HepG2 (cell line): ENCODE results near the gene MYOM1. TPM values are rescaled to one million over a fixed set of nuclear protein-coding genes. Genes with fewer than 3 reads are reported as not detected.
A peak's percentile ranks its signal among the peaks of the same experiment; 100 is the strongest.

ENCODE experiments used
- ATRX ChIP-seq: sonication (generic); formaldehyde crosslinking; IDR thresholded peaks from 2 replicates; pipeline ENCODE4 v1.4.0; 2020; ENCODE audit warnings: missing genetic modification reagents, borderline replicate concordance
- CREM ChIP-seq, 2 experiments: sonication (generic) in 1 of 2; formaldehyde crosslinking in 1 of 2; IDR thresholded peaks; 2 replicates each; pipeline versions ENCODE4 v1.4.0 to v1.6.1; 2016 to 2020; ENCODE audit warnings: antibody characterized with exemption in 1 of 2, mild to moderate bottlenecking in 1 of 2, missing genetic modification reagents in 1 of 2
- ERF ChIP-seq: IDR thresholded peaks from 2 replicates; pipeline ENCODE4 v1.6.1; 2018; ENCODE audit warnings: missing biosample characterization, missing genetic modification reagents
- FOXC1 ChIP-seq: sonication (generic); formaldehyde crosslinking; IDR thresholded peaks from 2 replicates; pipeline ENCODE4 v1.8.0; 2022; ENCODE audit warnings: mild to moderate bottlenecking, missing genetic modification reagents, borderline replicate concordance
- FOXK2 ChIP-seq: fragments of 450-650 bp; IDR thresholded peaks from 2 replicates; pipeline ENCODE4 v1.6.1; 2016
- JARID2 ChIP-seq: sonication (generic); formaldehyde crosslinking; IDR thresholded peaks from 2 replicates; pipeline ENCODE4 v1.8.1; 2023; ENCODE audit warnings: missing genetic modification reagents, inconsistent platforms; ENCODE audit not compliant: insufficient replicate concordance
- KDM6A ChIP-seq: IDR thresholded peaks from 2 replicates; pipeline ENCODE4 v1.6.1; 2016; ENCODE audit warnings: low read depth
- MED13 ChIP-seq: sonication (generic); formaldehyde crosslinking; IDR thresholded peaks from 2 replicates; pipeline ENCODE4 v1.5.0; 2020; ENCODE audit warnings: missing genetic modification reagents
- MEIS2 ChIP-seq: sonication (generic); formaldehyde crosslinking; IDR thresholded peaks from 2 replicates; pipeline ENCODE4 v1.9.0; 2021; ENCODE audit warnings: mild to moderate bottlenecking, missing genetic modification reagents
- PHB2 ChIP-seq: fragments of 450-650 bp; IDR thresholded peaks from 2 replicates; pipeline ENCODE4 v1.6.1; 2018; ENCODE audit not compliant: partially characterized antibody
- ZNF224 ChIP-seq: sonication (generic); formaldehyde crosslinking; IDR thresholded peaks from 2 replicates; pipeline ENCODE4 v1.5.0; 2020; ENCODE audit warnings: mild to moderate bottlenecking, missing genetic modification reagents
- ZNF782 ChIP-seq: sonication (generic); formaldehyde crosslinking; IDR thresholded peaks from 2 replicates; pipeline ENCODE4 v1.4.0; 2020; ENCODE audit warnings: missing genetic modification reagents, mild to moderate bottlenecking, borderline replicate concordance
- ZNF841 ChIP-seq: sonication (generic); formaldehyde crosslinking; IDR thresholded peaks from 2 replicates; pipeline ENCODE4 v1.8.1; 2023; ENCODE audit warnings: missing genetic modification reagents, borderline replicate concordance
- polyA plus RNA-seq, 8 experiments: library from polyadenylated mRNA; depleted of rRNA in 3 of 8; stranded (reverse) in 7 of 8; unstranded in 1 of 8; fragments of >200 nt; fragmentation: Illumina TruSeq in 4 of 8; extraction: Trizol in 4 of 8; gene quantifications; 2 replicates each; pipeline versions ENCODE4 v1.2.1 to v1.2.3, GENCODE V29; 2011 to 2016; ENCODE audit warnings: low read depth in 4 of 8, missing spikeins in 1 of 8, mixed read lengths in 1 of 8; ENCODE audit not compliant: insufficient read depth in 1 of 8
- total RNA-seq, 5 experiments: library from RNA; depleted of rRNA; stranded (reverse); fragments of >200 nt; fragmentation: Illumina TruSeq; extraction: Trizol; gene quantifications; 2 replicates each; pipeline ENCODE4 v1.2.3, GENCODE V29; 2016; ENCODE audit warnings: low read depth in 1 of 5
- TF ChIP-seq, protein P1 (sequence below): IDR thresholded peaks from 2 replicates; pipeline ENCODE4 v1.6.1; 2016; ENCODE audit warnings: mild to moderate bottlenecking
- TF ChIP-seq, protein P2 (sequence below): IDR thresholded peaks from 2 replicates; pipeline ENCODE4 v1.6.1; 2016; ENCODE audit warnings: low read depth, control low read depth
- TF ChIP-seq, protein P3 (sequence below): sonication (generic); formaldehyde crosslinking; IDR thresholded peaks from 2 replicates; pipeline ENCODE4 v1.4.0; 2020; ENCODE audit warnings: low read depth, mild to moderate bottlenecking, missing genetic modification reagents
- TF ChIP-seq, protein P4 (sequence below): sonication (generic); formaldehyde crosslinking; IDR thresholded peaks from 2 replicates; pipeline ENCODE4 v1.9.0; 2021; ENCODE audit warnings: missing genetic modification reagents, mild to moderate bottlenecking, borderline replicate concordance
- TF ChIP-seq, protein P5 (sequence below): sonication (generic); formaldehyde crosslinking; IDR thresholded peaks from 2 replicates; pipeline ENCODE4 v1.4.0; 2020; ENCODE audit warnings: mild to moderate bottlenecking, low read depth, missing genetic modification reagents
- TF ChIP-seq, protein P6 (sequence below): sonication (generic); formaldehyde crosslinking; IDR thresholded peaks from 2 replicates; pipeline ENCODE4 v1.4.0; 2020; ENCODE audit warnings: missing genetic modification reagents, borderline replicate concordance

MYOM1 gene
- total and polyA plus RNA-seq, 2 of the 13 experiments (the other 11 are each of a cell fraction or from before 2014, with no cell fraction given): 0.46 to 0.98 TPM

DNA sequence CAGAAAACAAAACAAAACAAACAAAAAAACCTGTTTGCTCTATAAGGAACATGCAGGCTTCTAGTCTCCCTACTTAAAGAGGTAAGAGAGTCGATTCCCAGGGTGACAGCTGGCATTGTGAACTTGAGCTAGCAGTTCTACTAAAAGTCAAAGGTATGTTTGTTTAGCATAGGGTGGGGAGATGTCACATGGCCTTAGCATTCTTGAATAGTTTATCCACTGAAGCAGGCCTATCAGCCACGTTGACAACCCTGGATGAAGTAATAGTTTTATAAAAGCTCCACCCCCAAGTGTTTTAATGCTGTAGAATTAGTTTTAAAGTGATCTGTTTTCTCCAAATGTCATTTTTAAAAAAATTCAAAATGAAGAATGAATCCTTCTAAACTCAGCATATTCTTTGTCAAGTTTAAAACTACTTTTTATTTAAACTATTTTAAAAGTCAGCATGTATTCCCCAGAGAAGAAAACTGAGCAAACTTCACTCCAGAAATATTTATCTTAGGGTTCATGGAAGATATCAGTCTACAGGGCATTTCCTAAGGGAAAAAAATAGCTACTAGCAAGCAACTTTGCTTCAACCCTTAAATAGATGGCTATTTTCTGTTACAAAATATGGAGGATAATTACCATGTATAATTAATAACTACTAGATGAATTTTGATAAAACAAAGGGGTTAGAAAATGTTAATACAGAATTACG is 1.7 kb downstream of the MYOM1 start (continued):
- TF ChIP-seq ATRX: no peak
- TF ChIP-seq, protein P1, sequence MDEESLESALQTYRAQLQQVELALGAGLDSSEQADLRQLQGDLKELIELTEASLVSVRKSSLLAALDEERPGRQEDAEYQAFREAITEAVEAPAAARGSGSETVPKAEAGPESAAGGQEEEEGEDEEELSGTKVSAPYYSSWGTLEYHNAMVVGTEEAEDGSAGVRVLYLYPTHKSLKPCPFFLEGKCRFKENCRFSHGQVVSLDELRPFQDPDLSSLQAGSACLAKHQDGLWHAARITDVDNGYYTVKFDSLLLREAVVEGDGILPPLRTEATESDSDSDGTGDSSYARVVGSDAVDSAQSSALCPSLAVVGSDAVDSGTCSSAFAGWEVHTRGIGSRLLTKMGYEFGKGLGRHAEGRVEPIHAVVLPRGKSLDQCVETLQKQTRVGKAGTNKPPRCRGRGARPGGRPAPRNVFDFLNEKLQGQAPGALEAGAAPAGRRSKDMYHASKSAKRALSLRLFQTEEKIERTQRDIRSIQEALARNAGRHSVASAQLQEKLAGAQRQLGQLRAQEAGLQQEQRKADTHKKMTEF (CRISPR knock-in tag): peak; percentile 44; the same call in 1 of the 2 replicates
- TF ChIP-seq ZNF841: no peak
- TF ChIP-seq MED13: no peak
- TF ChIP-seq KDM6A (CRISPR knock-in tag): peak; percentile 48; the same call in 1 of the 2 replicates
- TF ChIP-seq, protein P2, sequence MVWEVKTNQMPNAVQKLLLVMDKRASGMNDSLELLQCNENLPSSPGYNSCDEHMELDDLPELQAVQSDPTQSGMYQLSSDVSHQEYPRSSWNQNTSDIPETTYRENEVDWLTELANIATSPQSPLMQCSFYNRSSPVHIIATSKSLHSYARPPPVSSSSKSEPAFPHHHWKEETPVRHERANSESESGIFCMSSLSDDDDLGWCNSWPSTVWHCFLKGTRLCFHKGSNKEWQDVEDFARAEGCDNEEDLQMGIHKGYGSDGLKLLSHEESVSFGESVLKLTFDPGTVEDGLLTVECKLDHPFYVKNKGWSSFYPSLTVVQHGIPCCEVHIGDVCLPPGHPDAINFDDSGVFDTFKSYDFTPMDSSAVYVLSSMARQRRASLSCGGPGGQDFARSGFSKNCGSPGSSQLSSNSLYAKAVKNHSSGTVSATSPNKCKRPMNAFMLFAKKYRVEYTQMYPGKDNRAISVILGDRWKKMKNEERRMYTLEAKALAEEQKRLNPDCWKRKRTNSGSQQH (CRISPR knock-in tag): peak; percentile 56; the same call in 1 of the 2 replicates
- TF ChIP-seq, protein P3, sequence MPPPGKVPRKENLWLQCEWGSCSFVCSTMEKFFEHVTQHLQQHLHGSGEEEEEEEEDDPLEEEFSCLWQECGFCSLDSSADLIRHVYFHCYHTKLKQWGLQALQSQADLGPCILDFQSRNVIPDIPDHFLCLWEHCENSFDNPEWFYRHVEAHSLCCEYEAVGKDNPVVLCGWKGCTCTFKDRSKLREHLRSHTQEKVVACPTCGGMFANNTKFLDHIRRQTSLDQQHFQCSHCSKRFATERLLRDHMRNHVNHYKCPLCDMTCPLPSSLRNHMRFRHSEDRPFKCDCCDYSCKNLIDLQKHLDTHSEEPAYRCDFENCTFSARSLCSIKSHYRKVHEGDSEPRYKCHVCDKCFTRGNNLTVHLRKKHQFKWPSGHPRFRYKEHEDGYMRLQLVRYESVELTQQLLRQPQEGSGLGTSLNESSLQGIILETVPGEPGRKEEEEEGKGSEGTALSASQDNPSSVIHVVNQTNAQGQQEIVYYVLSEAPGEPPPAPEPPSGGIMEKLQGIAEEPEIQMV: 0 out of 2 replicates have a peak, but pooled peaks have one; percentile 27
- no peak for TF ChIP-seq FOXK2
- TF ChIP-seq, protein P4, sequence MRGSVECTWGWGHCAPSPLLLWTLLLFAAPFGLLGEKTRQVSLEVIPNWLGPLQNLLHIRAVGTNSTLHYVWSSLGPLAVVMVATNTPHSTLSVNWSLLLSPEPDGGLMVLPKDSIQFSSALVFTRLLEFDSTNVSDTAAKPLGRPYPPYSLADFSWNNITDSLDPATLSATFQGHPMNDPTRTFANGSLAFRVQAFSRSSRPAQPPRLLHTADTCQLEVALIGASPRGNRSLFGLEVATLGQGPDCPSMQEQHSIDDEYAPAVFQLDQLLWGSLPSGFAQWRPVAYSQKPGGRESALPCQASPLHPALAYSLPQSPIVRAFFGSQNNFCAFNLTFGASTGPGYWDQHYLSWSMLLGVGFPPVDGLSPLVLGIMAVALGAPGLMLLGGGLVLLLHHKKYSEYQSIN (CRISPR knock-in tag): no peak
- TF ChIP-seq JARID2 (CRISPR knock-in tag): no peak
- peak; percentile 73; the same call in 1 of the 2 replicates for TF ChIP-seq MEIS2
- TF ChIP-seq FOXC1 (CRISPR knock-in tag): no peak
- TF ChIP-seq, protein P5, sequence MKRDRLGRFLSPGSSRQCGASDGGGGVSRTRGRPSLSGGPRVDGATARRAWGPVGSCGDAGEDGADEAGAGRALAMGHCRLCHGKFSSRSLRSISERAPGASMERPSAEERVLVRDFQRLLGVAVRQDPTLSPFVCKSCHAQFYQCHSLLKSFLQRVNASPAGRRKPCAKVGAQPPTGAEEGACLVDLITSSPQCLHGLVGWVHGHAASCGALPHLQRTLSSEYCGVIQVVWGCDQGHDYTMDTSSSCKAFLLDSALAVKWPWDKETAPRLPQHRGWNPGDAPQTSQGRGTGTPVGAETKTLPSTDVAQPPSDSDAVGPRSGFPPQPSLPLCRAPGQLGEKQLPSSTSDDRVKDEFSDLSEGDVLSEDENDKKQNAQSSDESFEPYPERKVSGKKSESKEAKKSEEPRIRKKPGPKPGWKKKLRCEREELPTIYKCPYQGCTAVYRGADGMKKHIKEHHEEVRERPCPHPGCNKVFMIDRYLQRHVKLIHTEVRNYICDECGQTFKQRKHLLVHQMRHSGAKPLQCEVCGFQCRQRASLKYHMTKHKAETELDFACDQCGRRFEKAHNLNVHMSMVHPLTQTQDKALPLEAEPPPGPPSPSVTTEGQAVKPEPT (CRISPR knock-in tag): no peak
- TF ChIP-seq ZNF782: no peak
- peak; percentile 47; the same call in 1 of the 2 replicates for TF ChIP-seq CREM (IDR thresholded peaks at IDR 0.05)
- no peak for TF ChIP-seq CREM (CRISPR knock-in tag; IDR thresholded peaks at IDR 0.05)
- TF ChIP-seq ERF (CRISPR knock-in tag): 0 out of 2 replicates have a peak, but pooled peaks have one; percentile 26
- TF ChIP-seq, protein P6, sequence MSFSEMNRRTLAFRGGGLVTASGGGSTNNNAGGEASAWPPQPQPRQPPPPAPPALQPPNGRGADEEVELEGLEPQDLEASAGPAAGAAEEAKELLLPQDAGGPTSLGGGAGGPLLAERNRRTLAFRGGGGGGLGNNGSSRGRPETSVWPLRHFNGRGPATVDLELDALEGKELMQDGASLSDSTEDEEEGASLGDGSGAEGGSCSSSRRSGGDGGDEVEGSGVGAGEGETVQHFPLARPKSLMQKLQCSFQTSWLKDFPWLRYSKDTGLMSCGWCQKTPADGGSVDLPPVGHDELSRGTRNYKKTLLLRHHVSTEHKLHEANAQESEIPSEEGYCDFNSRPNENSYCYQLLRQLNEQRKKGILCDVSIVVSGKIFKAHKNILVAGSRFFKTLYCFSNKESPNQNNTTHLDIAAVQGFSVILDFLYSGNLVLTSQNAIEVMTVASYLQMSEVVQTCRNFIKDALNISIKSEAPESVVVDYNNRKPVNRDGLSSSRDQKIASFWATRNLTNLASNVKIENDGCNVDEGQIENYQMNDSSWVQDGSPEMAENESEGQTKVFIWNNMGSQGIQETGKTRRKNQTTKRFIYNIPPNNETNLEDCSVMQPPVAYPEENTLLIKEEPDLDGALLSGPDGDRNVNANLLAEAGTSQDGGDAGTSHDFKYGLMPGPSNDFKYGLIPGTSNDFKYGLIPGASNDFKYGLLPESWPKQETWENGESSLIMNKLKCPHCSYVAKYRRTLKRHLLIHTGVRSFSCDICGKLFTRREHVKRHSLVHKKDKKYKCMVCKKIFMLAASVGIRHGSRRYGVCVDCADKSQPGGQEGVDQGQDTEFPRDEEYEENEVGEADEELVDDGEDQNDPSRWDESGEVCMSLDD (CRISPR knock-in tag): no peak
- TF ChIP-seq ZNF224 (CRISPR knock-in tag): no peak
- TF ChIP-seq PHB2: no peak
